DMS 273 (cell line): ENCODE measurements around the gene MAPKAP1.
A peak's percentile ranks its signal among the peaks of the same experiment; 100 is the strongest.

Experiments used
- DNase-seq: peaks from one replicate; lab custom pipeline; 2025; ENCODE audit not compliant: unreplicated experiment; lab: John Stamatoyannopoulos, UW

MAPKAP1 gene

DNA sequence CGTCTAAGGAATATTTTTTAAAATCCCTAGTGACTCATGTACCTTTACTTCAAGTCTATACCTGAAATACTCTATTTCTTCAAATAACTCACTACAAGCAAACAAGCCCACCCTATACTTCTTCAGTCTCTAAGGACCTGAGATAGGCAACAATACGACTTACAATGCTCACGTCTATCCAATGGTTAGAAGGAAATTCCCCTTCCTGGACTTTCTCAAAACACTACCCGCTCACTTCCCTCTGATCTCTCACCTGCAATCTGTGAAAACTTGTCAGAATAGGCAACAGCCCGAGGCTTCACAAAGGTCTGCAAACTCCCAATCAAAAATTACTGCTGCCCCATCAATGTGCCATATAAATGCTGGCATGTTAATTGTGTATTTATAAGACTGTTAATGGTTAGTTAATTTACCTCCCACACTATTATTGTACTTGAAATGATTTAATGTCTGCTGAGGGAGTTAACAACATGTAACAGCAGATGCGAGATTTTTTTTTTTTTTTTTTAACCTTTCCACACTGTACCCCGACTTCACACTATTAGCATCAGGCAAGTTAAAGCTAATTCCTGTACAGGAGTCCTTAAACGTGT lies 27.3 kb downstream of the MAPKAP1 start:
- DNase-seq = no peak

DNA sequence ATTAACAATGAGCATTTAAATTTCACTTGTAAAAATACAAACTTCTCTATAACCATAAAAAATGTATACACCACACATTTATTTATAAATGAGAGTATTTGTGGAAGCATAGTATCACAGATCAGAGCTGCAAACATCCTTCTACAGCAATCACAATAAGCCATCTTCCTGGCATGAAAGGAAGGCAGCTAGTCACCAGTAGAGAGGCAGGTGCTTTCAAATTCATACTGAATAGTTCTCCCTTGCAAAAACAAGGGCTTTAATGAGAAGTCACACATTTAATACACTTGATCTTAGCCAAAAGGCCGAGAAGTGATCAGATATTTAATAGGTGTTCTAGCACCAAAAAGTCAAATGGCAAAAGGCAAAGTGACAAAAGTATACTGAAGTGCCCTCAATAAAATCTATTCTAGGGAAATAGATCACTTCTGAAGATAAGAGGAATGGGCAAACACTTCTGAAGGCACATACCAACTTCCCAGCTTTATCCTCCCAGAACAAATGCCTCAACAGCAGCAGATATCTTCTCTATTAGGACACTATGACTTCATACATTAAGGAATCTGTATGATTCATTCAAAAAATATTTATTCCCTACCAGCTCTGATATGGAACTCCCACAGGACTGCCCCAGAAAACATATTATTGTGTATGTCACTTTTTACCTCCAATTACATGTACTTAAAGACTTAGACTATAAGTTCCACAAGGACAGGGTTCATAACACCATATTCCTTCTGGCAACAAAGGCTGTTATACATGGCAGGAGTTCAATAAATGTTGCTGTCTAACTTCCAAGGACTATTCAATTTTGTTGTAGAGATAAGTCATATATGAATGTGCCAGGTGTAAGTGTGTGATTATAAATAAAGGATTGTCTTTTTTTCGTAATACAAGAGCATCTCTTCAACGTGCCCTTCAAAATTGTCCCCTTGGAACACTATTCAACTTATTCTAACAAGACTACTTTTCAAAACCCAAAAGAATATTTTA lies 31.7 kb downstream of the MAPKAP1 start:
- no peak for DNase-seq

DNA sequence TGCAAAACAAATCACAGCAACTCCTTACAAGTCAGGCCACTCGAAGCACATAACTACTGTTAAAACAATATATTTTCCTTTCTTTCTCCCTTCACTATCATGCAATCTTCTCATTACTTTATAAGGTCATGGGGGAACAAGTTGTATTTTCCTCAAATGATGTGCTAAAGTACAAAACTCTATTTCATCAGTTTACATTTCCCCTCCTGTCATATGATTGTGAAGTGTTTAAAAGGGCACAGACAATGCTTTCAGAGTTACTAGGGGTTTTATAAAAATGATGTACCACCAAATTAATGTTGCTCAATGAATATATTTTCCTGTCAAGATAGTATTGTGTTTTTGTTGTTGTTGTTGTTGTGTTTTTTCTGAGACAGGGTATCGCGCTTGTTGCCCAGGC lies 34.1 kb downstream of the MAPKAP1 start:
- DNase-seq = no peak

DNA sequence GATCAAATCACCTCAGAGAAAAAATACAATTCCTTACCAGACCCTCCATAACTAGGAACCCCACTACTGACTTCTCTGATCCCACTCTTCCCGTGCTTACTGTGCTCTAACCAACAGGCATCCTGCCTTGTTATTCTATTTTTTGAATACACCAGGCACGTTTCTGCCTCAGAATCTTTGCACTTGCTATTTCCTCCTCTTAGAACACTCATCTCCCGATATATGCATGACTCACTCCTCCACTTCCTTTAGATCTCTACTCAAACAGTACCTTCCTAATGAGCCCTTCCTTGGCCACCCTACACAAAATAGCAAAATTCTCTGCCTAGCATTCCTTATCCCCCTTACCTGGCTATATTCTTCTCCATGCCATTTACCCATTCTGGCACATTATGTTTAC lies 43.9 kb downstream of the MAPKAP1 start:
- no peak for DNase-seq

DNA sequence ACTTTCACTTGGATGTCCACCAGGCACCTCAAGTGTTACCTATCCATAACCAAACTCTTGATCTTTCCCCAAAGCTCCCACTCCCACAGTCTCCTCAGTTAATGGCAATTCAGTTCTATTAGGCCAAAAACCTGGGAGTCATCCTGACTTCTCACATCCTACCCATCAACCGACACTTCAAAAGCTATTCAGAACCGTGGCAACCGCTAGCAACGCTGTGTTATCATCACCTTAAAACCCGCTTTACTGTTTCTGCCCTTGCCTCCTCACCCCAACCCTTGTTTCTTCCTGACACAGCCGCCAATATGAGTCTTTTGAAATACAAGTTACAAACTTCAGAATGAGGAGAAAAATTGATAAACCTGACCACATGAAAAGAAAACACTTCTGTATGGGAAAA lies 46.5 kb downstream of the MAPKAP1 start:
- DNase-seq = no peak

DNA sequence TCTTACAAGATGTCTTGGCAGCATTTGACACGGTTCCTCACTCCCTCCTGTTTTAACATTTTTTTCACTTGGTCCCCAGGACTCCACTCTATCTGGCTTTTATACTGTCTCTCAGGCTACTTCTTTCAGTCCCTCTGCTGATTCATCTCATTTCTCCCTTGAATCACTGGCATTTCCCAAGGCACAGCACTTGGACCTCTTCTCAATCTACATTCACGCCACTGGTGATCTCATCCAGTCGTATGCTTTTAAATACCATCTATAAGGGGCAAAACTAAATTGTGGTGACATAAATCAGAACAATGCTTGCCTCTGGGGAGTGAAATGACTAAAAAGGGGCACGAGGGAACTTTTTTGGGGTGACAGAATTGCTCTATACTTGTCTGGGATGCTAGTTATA lies 47.1 kb downstream of the MAPKAP1 start:
- no peak for DNase-seq

DNA sequence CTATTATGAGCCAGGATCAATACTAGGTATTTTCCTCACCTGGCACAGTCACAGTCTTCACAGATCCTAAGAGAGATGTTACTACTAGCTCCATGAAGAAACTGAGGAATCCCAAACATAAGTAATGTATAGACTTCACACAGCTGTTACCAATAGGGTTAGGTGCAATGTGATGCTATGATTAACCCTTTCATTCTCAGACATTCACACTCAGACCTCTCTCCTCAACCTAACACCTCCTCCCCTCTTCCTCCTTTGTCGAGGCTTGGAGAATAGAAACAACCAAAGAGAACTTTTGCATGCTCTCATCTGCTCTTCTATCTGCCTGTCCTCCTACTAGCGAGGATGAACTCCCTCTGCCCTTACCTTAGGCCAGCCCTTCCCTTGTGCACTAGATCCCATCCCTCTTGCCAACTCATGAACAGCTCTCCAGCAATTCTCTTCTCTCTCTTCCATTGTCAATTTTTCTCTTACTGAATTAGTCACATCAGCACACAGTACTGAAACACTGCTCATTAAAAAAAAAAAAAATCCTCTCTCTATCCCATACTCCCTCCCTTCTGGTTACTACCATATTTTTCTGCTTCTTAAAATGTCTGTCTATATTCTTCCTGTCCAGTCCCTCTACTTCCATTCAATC lies 47.7 kb downstream of the MAPKAP1 start:
- DNase-seq = no peak

DNA sequence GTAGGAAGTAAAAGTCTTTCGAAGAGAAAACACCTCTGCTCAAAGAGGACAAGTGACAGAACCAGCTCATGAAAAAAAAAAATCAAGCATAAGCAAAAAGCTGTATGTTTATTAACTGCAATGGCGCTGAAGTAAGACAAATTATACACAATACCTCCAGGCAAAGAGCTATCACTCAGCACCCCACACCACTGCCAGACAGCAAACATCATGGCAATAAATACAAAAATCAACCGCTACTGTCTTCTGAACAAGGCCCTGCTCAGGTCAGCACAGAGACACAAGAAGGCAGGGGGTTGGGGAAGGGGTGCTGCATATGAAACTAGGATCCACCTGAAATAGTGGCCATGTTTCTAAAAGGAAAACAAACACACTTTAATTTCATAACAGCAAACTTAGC lies 50.4 kb downstream of the MAPKAP1 start:
- no peak for DNase-seq

DNA sequence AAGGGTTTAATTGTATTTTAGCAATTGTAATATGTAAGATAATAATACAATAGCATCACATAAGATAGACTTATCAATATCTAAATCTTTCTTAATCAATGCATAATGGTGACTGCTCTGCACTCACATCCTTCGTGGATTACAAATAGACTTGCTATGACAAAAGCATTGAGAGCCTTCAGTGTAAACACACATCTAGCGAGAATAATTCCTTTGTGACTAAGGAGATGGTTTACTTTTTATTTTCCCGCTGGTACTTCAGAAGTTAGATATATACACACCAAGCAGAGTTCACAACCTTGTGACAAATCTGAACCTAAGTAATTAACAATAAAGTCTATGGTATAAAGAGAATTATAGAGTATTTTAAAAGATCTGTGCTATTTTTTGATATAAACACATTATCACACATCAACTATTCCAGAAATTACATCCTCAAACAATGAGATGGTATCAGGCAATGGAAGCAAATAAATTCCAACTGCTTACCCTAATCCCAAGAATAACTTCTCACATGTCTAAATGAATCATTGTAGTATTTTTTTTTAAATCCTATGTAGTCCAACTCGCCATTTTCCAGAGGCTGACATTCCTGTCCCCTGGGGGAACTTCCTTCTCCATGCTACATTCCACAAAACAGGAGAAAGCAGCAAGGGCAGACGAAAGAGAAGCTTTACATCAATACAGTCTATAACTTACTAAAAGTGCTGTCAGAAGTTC lies 51.2 kb downstream of the MAPKAP1 start:
- DNase-seq = no peak

DNA sequence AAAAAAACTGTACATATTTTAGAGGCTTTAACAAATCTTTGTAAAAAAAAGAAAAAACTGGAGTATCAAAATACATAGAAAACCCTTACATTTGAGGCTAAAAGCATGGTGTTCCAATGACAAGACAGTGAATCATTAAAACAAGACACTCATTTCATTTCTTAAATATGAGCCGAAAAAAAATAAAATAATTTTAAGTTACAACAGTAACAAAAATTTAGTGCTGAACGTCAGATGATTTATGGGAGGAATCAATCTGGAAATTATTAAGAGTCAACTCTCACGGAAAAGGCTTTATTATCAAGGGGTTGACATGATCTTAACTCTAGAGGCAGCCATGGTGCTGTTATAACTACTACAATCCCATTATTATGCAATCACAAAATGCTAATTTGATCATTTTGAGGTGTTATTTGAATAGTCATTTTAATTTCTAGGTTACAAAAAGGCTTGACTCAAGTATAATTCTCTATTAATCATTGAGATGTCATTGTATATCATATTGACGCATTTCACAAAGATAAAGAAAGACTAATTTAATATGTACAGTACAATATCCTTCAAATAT lies 51.9 kb downstream of the MAPKAP1 start:
- no peak for DNase-seq

DNA sequence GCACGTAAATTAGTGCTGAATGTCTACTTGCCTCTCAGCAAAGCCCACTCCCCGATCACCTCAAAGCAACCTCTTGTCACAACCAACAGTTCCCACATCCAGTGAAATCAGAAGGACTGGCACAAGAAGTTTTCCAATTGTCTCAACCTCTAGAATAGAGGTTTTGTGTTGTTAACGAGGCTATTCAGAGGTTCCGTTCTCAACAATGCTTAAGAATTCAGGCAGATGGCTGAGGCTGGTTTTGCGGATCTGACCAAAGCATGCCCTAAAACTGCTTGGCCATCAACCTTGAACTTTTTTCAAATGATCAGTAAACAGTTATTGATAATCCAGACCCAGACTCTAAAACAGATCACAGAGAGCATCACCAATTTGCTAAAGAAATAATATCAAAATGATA lies 52.9 kb downstream of the MAPKAP1 start:
- DNase-seq = no peak

DNA sequence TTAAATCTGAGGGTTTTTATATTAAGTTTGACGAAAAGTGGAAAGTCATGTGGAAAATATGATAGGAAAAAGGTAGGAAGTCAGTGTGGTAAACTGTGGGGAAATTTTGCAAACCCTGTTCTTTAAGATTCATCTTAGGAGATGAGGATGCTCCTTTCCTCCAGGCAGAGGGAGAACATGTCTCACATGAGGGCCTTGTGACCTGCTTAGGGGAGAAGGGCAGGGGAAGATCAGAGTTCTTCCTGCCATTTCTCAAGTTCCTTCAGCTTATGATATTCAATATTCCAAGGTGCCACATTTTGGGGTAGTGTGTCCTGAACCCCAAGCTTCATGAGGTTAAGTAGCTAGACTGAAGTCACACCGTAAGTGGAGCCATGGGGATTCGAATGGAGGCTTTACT lies 53.7 kb downstream of the MAPKAP1 start:
- DNase-seq = no peak

DNA sequence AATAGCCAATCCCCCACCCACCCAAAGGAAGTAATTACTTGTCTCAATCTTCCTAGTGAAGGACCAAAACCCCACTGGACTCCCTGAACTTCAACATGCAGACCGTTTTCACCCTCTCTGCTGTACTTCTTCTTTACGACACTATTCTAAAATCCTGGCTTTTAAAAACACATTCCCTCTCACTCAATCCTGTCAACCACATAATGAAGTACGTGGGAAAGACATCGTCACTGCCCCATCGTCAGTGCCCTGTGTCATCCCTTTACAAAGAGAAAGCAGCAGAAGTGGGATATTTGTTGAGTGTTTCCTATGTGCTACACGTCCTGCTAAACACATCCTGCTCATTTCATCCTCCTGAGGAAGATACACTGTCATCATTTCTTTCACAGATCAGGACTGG lies 54.2 kb downstream of the MAPKAP1 start:
- DNase-seq = no peak

DNA sequence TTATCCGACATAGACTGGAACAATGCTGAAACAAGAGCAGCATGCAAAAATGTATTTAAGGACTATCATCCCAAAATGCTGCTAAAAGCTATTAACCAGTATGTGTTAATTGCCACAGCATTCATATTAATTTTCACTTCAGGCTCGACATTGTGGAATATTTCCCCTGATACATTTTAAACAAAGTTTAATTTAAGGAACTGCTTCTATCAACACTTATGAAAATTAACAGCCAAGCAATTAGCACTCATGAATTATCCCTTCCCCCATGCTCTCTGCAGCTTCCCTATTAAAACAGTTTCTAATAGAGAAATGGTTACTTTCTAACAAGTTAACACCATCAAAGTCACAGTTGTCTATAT lies 54.8 kb downstream of the MAPKAP1 start:
- no peak for DNase-seq

DNA sequence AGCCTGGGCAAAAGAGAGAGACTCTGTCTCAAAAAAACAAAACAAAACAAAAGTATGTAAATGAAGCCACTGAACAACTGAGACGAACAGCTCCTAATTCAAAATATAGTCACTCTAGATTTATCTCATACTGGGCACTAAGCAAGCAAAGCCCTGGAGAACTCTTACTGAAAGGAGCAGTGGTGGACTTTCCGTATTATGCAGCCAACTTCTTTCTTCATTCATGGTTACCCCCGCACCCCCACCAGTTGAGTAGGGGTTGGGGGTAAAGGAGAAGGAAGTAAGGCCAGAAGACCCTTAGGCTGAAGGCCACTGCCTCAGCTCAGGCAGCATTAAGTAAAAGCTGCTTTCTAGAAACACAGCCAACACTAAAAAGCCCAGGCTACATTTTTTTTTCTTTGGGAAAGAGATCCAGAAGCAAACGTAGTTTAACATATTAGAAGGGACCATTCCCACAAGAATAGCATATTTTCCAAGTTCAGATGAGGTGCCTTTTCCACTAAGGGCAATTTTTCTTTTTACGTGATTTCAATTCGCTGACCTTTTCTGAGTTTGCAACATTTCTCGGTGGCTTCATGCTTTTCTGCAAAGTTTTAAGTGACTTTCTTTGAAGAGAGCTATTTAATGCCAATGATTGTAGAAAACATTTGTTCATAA lies 55.3 kb downstream of the MAPKAP1 start:
- DNase-seq = no peak

DNA sequence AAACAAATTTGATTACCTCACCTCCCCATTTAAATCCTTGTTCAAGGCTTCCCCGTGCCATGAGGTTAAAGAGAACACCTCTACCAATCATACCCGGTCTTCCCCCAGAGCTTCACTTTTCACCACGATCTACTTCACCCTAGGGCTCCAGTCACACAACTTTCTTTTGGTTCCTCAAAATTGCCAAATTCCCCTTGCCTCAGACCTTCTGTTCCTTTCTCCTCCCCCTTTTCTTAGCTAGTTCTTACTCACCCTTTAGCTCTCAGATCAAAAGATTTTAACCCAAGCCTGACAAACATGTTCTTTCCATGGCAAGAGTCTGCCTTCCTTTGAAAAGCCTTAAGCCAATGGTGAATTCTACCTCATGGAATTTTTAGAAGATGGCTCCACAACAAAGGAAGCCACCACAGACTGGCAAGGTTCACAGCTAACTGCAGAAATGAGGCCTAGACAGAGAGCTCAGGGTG lies 56.7 kb downstream of the MAPKAP1 start:
- DNase-seq = no peak

DNA sequence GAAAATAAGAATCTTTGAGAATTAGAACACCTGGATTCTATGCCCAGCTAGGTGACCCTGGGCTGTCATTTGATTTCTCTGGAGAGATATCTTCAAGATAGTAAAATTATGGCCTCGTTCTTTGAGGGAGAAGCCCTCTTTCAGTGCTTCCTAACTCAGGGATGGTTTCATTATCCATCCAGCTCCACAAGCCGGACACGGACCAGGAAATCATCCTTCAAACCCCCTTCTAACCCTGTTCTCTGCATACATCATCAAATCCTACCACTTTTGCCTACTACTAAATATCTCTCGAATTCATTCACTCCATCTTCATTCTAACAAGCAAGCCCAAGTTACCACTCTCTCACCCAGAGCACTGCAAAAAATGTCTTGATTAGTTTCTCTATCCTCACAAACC lies 57.2 kb downstream of the MAPKAP1 start:
- DNase-seq = no peak

DNA sequence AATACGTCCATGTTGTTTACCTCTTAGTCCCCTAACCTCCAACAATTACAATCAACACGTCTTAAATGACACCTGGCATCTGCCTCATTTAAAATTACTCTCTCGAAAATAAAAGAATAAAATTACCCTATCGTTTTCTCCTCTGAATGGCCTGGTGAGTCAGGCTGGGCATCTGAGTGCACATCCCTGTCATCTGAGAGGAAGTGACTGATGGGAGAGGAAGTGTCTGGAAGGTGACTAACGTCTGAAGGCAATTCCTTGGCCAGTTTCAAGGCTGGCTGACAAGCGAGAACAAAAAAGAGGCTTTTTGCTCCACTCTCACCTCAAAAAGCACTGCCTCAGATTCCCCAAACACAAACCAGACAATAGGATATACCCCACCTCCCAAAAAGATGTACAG lies 57.7 kb downstream of the MAPKAP1 start:
- no peak for DNase-seq

DNA sequence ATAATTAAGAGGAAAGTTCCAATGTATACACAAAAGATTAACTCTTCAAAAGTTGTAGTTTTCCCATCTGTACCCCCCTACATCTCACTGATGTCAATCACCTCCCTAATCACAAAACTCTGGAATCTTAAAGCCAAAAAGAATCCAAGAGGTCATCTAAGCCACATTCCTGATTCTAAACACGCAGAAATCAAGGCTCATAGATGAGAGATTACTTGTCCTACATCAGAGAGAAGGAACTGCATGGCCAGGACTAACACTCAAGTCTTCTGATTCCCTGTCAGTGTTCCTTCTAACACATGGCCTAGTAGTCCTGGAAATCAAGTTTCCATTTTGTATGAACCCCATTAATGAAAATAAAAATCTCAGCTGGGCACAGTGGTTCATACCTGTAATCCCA lies 58.7 kb downstream of the MAPKAP1 start:
- no peak for DNase-seq

DNA sequence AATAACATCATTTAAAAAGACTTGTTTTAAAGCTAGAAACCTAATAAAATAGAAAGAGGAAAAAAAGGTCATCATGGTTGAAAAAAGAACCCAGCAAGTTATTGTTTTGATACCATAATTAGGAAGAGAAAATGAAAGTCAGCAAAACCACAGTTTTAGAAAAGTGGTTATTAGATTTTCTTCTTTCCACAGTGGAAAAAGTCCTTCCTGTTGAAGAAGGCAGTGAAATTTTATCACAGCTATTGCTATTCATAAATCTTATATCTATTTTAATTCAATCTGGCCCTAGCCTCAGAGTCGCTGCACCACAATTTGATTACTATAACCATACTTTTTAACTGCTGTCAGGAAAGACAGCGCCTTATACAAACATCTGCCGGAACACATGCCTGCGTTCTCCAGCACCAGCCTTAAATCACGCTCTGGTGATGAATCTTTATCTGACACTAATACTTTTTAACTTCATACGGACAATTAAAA lies 60.3 kb downstream of the MAPKAP1 start:
- DNase-seq = peak; percentile 13
